ENCODE data around the gene C3orf49. TPM values are rescaled to one million over a fixed set of nuclear protein-coding genes. Genes with fewer than 3 reads are reported as not detected.

C3orf49 gene, protein sequence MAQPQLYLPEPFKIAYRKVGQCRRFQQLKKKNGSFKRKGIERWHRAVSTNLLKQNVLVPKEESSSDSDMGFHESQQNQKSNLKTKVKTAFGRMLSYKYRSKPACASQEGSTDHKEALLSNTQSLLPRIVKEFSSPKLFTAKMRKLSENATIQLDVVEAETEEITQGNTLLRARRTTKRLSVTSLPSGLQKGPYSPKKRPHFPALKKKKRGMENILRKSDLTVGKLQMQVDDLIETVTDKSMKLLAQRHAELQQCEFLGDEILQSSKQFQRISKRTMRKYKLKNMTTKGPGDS
- total RNA-seq (not detected), polyA plus RNA-seq (not detected)
- long read RNA-seq, donor 1, partial matches to known transcripts: 0 of 4 reads
- long read RNA-seq, donor 1, other reads (novel, unspliced or antisense): 4 of 4 reads
- long read RNA-seq, donor 2, partial matches to known transcripts: 0 of 3 reads
- long read RNA-seq, donor 2, other reads (novel, unspliced or antisense): 3 of 3 reads

DNA sequence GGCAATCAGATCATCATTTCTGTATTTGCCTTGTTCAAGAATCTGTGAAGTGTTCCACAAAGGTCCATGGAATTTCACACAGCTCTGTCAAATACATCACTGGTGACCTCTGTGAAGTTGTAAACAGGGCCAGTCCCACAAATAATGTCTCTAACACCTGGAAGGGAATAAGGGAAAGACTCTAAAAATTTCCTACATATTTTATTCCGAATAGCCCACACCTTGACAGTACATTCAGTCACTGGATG is at the start of gene C3orf49:
TSS of gene C3orf49 (plus strand) at position 149 of the 248 bp plus-strand sequence. CDS start 173 bp downstream, outside the sequence.
- Histone ChIP-seq H3K27me3 (ENCODE audit: control insufficient read depth in 1 of 2, insufficient read depth in 2 of 2, low read length in 1 of 2) (no peaks in the 10 kb centered on the region), H3K36me3 (ENCODE audit: control insufficient read depth in 1 of 2, insufficient read depth in 2 of 2, low read length in 1 of 2) (no peaks in the 10 kb centered on the region), H3K4me3 (ENCODE audit: low read length in 2 of 2) (no peak within 1 kb of the TSS), H3K27ac (ENCODE audit: low read depth in 1 of 2, low read length in 2 of 2) (no peak within 1 kb of the TSS), H3K9me3 (ENCODE audit: control insufficient read depth, low read length) (no peaks in the 10 kb centered on the region), H3K4me1 (ENCODE audit: control insufficient read depth in 1 of 2, insufficient read depth in 2 of 2, low read length in 2 of 2) (no peaks in the 10 kb centered on the region)
- ATAC-seq (ENCODE audit: low FRiP score) (no peak), DNase-seq (no peak)
- WGBS, 2 donors: 90 to 94% methylated on average over 1 of the region's 1 CpG
- intact Hi-C loops (cut with DNase I): loop anchor here in 1 of 2 donors (2.0 kb wide), 1 partner anchor 466 kb away; no protein-coding TSS in a partner anchor

DNA sequence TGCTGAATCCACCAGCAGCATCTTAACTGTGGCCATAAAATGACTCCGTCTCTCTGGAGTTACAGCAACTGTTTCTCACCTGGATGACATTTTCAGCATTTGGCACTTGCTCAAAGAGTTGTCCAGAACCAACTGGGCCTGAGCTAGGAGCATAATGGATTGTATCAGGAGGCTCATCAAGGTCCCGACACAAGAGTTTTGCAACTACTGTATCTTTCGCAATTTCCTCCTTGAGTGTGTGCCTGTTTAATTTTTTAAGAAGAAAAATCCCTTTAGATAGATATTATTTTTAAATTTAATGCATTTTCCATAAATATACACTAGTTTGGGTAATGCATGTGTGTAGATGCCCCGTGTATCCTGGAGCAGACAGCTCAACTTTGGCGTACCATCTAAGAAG is 44.3 kb upstream of the C3orf49 start:
- Histone ChIP-seq H3K4me3 (ENCODE audit: low read length in 2 of 2) (no peak overlapping the region), H3K4me1 (ENCODE audit: control insufficient read depth in 1 of 2, insufficient read depth in 2 of 2, low read length in 2 of 2) (no peaks in the 10 kb centered on the region), H3K27ac (ENCODE audit: low read depth in 1 of 2, low read length in 2 of 2) (no peak overlapping the region), H3K9me3 (ENCODE audit: control insufficient read depth, low read length) (no peaks in the 10 kb centered on the region), H3K27me3 (ENCODE audit: control insufficient read depth in 1 of 2, insufficient read depth in 2 of 2, low read length in 1 of 2) (no peaks in the 10 kb centered on the region), H3K36me3 (ENCODE audit: control insufficient read depth in 1 of 2, insufficient read depth in 2 of 2, low read length in 1 of 2) (no peaks in the 10 kb centered on the region)
- no peak for DNase-seq
- intact Hi-C loops (cut with DNase I): no loop called here
- ATAC-seq (ENCODE audit: low FRiP score): no peak
- 78 to 79% methylated on average over 5 of the region's 5 CpGs for WGBS, 2 donors

DNA sequence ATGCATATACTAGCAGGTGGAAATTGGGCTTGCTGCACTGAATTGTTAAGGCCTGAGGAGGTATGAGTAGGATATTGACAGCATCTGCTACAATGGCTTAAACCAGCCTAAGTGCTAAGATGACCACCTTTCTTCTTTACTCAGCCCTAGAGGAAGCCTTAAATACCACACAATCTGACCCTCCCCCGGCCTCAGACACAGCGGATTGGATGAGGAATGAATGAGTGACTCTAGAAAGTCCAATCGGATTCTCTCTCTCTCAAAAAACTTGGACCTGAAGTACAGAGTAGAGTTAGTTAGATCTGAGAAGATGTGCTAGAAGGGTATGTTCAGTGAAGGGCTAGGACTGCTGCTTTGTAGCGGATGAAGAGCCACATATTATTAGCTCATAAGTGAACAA is 39.9 kb upstream of the C3orf49 start:
- intact Hi-C loops (cut with DNase I): no loop called here
- no peak for ATAC-seq (ENCODE audit: low FRiP score)
- H3K4me3 ChIP-seq (ENCODE audit: low read length in 2 of 2): no peak overlapping the region
- H3K27me3 ChIP-seq (ENCODE audit: control insufficient read depth in 1 of 2, insufficient read depth in 2 of 2, low read length in 1 of 2): no peaks in the 10 kb centered on the region
- no peak overlapping the region for H3K27ac ChIP-seq (ENCODE audit: low read depth in 1 of 2, low read length in 2 of 2)
- WGBS, 2 donors: 87 to 96% methylated on average over 4 of the region's 4 CpGs
- H3K36me3 ChIP-seq (ENCODE audit: control insufficient read depth in 1 of 2, insufficient read depth in 2 of 2, low read length in 1 of 2): no peaks in the 10 kb centered on the region
- no peaks in the 10 kb centered on the region for H3K4me1 ChIP-seq (ENCODE audit: control insufficient read depth in 1 of 2, insufficient read depth in 2 of 2, low read length in 2 of 2)
- H3K9me3 ChIP-seq (ENCODE audit: control insufficient read depth, low read length): no peaks in the 10 kb centered on the region
- DNase-seq: no peak

DNA sequence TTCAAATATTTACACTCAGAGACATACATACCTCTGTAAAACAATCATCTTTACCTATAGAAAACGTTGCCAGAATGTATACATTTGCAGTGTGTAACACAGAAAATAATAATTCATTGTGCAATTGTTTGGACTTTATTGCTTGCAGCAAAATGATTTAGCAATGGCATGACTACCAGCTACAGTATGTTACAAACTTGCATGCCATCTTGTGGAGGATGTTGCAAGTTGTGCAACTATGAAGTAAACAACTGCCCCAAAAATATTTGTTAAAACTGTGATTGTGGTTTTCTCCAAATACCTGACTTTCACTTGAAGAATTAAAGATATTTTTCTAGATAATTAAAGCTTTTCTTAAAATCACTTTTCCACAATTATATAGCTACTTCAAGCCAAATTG is 27.1 kb upstream of the C3orf49 start:
- ATAC-seq (ENCODE audit: low FRiP score): no peak

DNA sequence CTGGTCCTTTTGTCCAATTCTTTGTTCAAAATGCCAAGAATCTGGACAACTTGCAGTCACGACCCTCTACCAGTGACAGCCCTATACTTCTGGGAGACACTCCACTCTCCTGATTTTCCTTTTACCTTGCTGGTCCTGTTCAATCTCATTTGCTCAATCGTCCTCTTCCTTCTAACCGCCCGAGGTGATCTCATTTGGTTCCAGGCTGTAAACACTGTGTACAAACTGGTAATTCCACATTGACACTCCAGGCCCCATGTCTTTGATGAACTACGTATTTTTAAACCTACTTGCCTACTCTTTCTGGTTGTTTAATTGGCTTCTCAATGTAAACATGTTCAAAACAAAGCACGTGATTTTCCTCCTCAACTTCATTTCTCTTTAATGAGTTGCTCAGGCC is 23.7 kb upstream of the C3orf49 start:
- intact Hi-C loops (cut with DNase I): no loop called here
- Histone ChIP-seq H3K27me3 (ENCODE audit: control insufficient read depth in 1 of 2, insufficient read depth in 2 of 2, low read length in 1 of 2) (no peaks in the 10 kb centered on the region), H3K4me3 (ENCODE audit: low read length in 2 of 2) (no peak overlapping the region), H3K36me3 (ENCODE audit: control insufficient read depth in 1 of 2, insufficient read depth in 2 of 2, low read length in 1 of 2) (no peaks in the 10 kb centered on the region), H3K4me1 (ENCODE audit: control insufficient read depth in 1 of 2, insufficient read depth in 2 of 2, low read length in 2 of 2) (no peaks in the 10 kb centered on the region), H3K27ac (ENCODE audit: low read depth in 1 of 2, low read length in 2 of 2) (no peak overlapping the region), H3K9me3 (ENCODE audit: control insufficient read depth, low read length) (no peaks in the 10 kb centered on the region)
- 63 to 71% methylated on average over 6 of the region's 6 CpGs for WGBS, 2 donors
- ATAC-seq (ENCODE audit: low FRiP score) (no peak), DNase-seq (no peak)

More for the DNA sequence above, 27.1 kb upstream of the C3orf49 start:
- no peaks in the 10 kb centered on the region for H3K4me1 ChIP-seq (ENCODE audit: control insufficient read depth in 1 of 2, insufficient read depth in 2 of 2, low read length in 2 of 2)
- H3K4me3 ChIP-seq (ENCODE audit: low read length in 2 of 2): no peak overlapping the region
- no peaks in the 10 kb centered on the region for H3K36me3 ChIP-seq (ENCODE audit: control insufficient read depth in 1 of 2, insufficient read depth in 2 of 2, low read length in 1 of 2)
- H3K9me3 ChIP-seq (ENCODE audit: control insufficient read depth, low read length): no peaks in the 10 kb centered on the region
- no peaks in the 10 kb centered on the region for H3K27me3 ChIP-seq (ENCODE audit: control insufficient read depth in 1 of 2, insufficient read depth in 2 of 2, low read length in 1 of 2)
- no peak for DNase-seq
- WGBS, 2 donors: 6 to 18% methylated on average over 1 of the region's 1 CpG
- intact Hi-C loops (cut with DNase I): no loop called here
- no peak overlapping the region for H3K27ac ChIP-seq (ENCODE audit: low read depth in 1 of 2, low read length in 2 of 2)

DNA sequence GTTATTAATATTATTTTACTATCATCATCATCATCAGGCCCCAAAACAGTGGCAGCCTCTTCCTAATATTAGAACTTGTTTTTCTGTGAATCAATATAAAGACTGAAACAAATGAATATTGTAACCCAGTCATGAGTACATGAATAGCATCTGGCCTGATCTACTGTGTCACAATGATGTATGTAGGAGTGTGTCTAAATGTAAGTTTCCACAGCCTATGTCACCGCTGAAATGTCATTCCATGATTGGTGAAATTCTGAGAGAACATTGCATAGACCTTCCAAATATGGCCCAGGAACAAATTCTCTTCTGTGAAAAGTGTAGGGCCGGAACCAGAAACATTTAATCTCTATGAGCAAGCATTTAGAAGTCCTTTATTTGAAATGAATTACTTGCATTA is 20.6 kb upstream of the C3orf49 start:
- Histone ChIP-seq H3K9me3 (ENCODE audit: control insufficient read depth, low read length) (no peaks in the 10 kb centered on the region), H3K27me3 (ENCODE audit: control insufficient read depth in 1 of 2, insufficient read depth in 2 of 2, low read length in 1 of 2) (no peaks in the 10 kb centered on the region), H3K36me3 (ENCODE audit: control insufficient read depth in 1 of 2, insufficient read depth in 2 of 2, low read length in 1 of 2) (no peaks in the 10 kb centered on the region), H3K4me3 (ENCODE audit: low read length in 2 of 2) (no peak overlapping the region), H3K27ac (ENCODE audit: low read depth in 1 of 2, low read length in 2 of 2) (no peak overlapping the region), H3K4me1 (ENCODE audit: control insufficient read depth in 1 of 2, insufficient read depth in 2 of 2, low read length in 2 of 2) (no peaks in the 10 kb centered on the region)
- no peak for DNase-seq
- intact Hi-C loops (cut with DNase I): no loop called here
- no peak for ATAC-seq (ENCODE audit: low FRiP score)
- WGBS, 2 donors: 75 to 78% methylated on average over 2 of the region's 2 CpGs

DNA sequence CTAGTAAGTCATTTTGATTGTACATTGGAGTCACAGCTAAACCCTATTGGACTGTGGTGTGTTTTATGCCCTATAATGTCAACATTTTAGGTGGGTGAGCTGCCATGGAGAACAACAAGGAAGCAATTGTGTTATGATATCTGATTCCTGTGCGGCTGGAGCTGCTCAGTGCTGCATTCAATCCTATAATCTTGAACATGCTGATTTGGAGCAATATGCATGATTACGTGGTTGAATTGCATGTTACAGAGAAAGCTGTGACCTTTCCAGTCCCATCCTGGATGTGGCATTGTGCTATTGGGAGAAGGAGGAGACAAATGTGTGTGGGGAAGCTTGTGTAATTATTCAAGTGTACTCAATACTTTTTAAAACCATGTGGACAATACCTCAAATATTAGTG is 20.1 kb upstream of the C3orf49 start:
- no peak for ATAC-seq (ENCODE audit: low FRiP score)
- DNase-seq: no peak
- Histone ChIP-seq H3K27ac (ENCODE audit: low read depth in 1 of 2, low read length in 2 of 2) (no peak overlapping the region), H3K36me3 (ENCODE audit: control insufficient read depth in 1 of 2, insufficient read depth in 2 of 2, low read length in 1 of 2) (no peaks in the 10 kb centered on the region), H3K27me3 (ENCODE audit: control insufficient read depth in 1 of 2, insufficient read depth in 2 of 2, low read length in 1 of 2) (no peaks in the 10 kb centered on the region), H3K4me1 (ENCODE audit: control insufficient read depth in 1 of 2, insufficient read depth in 2 of 2, low read length in 2 of 2) (no peaks in the 10 kb centered on the region), H3K4me3 (ENCODE audit: low read length in 2 of 2) (no peak overlapping the region), H3K9me3 (ENCODE audit: control insufficient read depth, low read length) (no peaks in the 10 kb centered on the region)
- WGBS, 2 donors: 73 to 85% methylated on average over 2 of the region's 2 CpGs
- intact Hi-C loops (cut with DNase I): no loop called here

DNA sequence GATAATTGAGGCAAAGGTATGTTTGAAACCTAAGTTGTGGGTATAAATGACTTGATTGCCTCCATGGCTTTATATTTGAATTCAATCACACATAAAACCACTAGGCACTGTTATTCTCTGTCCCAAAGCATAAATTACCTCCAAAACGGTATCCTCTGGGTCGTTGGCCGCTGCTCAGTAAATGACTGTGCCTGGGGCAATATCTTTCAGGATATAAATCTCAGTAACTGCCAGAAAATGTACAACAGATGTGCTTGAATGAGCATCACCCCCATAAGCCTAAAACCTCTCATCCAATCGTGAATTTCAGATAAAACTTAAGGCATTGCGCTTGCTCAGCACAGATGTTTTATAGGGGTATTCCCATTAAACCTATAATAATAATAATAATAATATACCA is 19.0 kb upstream of the C3orf49 start:
- no peak for ATAC-seq (ENCODE audit: low FRiP score)

DNA sequence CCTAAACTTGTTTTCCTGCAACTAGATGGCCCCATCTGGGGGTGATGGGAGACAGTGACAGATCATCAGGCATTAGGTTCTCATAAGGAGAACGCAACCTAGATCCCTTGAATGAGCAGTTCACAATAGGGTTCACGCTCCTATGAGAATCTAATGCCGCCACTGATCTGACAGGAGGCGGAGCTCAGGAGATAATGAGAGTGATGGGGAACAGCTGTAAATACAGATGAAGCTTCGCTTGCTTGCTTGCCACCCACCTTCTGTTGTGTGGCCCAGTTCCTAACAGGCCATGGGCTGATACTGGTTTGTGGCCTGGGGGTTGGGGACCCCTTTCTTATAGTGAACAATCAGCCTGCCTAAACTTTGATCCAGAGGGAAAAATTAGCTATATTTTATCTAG is 15.2 kb upstream of the C3orf49 start:
- Histone ChIP-seq H3K4me1 (ENCODE audit: control insufficient read depth in 1 of 2, insufficient read depth in 2 of 2, low read length in 2 of 2) (no peaks in the 10 kb centered on the region), H3K27ac (ENCODE audit: low read depth in 1 of 2, low read length in 2 of 2) (no peak overlapping the region), H3K27me3 (ENCODE audit: control insufficient read depth in 1 of 2, insufficient read depth in 2 of 2, low read length in 1 of 2) (no peaks in the 10 kb centered on the region), H3K9me3 (ENCODE audit: control insufficient read depth, low read length) (no peaks in the 10 kb centered on the region), H3K4me3 (ENCODE audit: low read length in 2 of 2) (no peak overlapping the region), H3K36me3 (ENCODE audit: control insufficient read depth in 1 of 2, insufficient read depth in 2 of 2, low read length in 1 of 2) (no peaks in the 10 kb centered on the region)
- WGBS, 2 donors: 77 to 82% methylated on average over 5 of the region's 5 CpGs
- intact Hi-C loops (cut with DNase I): no loop called here
- ATAC-seq (ENCODE audit: low FRiP score) (no peak), DNase-seq (no peak)

More for the DNA sequence above, 19.0 kb upstream of the C3orf49 start:
- DNase-seq: no peak
- intact Hi-C loops (cut with DNase I): no loop called here
- Histone ChIP-seq H3K27ac (ENCODE audit: low read depth in 1 of 2, low read length in 2 of 2) (no peak overlapping the region), H3K27me3 (ENCODE audit: control insufficient read depth in 1 of 2, insufficient read depth in 2 of 2, low read length in 1 of 2) (no peaks in the 10 kb centered on the region), H3K36me3 (ENCODE audit: control insufficient read depth in 1 of 2, insufficient read depth in 2 of 2, low read length in 1 of 2) (no peaks in the 10 kb centered on the region), H3K4me1 (ENCODE audit: control insufficient read depth in 1 of 2, insufficient read depth in 2 of 2, low read length in 2 of 2) (no peaks in the 10 kb centered on the region), H3K4me3 (ENCODE audit: low read length in 2 of 2) (no peak overlapping the region), H3K9me3 (ENCODE audit: control insufficient read depth, low read length) (no peaks in the 10 kb centered on the region)
- WGBS, 2 donors: 58 to 59% methylated on average over 5 of the region's 5 CpGs
